ENCODE results near the gene PPM1J.

- TF ChIP-seq ARNTL (CRISPR knock-in tag; IDR thresholded peaks at IDR 0.05; ENCODE audit: borderline replicate concordance, low read depth), result no peak
- TF ChIP-seq ZFP3 (CRISPR knock-in tag; IDR thresholded peaks at IDR 0.05), result no peak
- no peak for TF ChIP-seq SNAI2 (CRISPR knock-in tag; IDR thresholded peaks at IDR 0.05)
- no peak for TF ChIP-seq GLIS3 (CRISPR knock-in tag; IDR thresholded peaks at IDR 0.05)
- TF ChIP-seq, protein P1, sequence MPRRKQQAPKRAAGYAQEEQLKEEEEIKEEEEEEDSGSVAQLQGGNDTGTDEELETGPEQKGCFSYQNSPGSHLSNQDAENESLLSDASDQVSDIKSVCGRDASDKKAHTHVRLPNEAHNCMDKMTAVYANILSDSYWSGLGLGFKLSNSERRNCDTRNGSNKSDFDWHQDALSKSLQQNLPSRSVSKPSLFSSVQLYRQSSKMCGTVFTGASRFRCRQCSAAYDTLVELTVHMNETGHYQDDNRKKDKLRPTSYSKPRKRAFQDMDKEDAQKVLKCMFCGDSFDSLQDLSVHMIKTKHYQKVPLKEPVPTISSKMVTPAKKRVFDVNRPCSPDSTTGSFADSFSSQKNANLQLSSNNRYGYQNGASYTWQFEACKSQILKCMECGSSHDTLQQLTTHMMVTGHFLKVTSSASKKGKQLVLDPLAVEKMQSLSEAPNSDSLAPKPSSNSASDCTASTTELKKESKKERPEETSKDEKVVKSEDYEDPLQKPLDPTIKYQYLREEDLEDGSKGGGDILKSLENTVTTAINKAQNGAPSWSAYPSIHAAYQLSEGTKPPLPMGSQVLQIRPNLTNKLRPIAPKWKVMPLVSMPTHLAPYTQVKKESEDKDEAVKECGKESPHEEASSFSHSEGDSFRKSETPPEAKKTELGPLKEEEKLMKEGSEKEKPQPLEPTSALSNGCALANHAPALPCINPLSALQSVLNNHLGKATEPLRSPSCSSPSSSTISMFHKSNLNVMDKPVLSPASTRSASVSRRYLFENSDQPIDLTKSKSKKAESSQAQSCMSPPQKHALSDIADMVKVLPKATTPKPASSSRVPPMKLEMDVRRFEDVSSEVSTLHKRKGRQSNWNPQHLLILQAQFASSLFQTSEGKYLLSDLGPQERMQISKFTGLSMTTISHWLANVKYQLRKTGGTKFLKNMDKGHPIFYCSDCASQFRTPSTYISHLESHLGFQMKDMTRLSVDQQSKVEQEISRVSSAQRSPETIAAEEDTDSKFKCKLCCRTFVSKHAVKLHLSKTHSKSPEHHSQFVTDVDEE (CRISPR knock-in tag; IDR thresholded peaks at IDR 0.05), result no peak
- no peak for TF ChIP-seq BACH2 (CRISPR knock-in tag; IDR thresholded peaks at IDR 0.05; ENCODE audit: borderline replicate concordance)
- TF ChIP-seq, protein P2, sequence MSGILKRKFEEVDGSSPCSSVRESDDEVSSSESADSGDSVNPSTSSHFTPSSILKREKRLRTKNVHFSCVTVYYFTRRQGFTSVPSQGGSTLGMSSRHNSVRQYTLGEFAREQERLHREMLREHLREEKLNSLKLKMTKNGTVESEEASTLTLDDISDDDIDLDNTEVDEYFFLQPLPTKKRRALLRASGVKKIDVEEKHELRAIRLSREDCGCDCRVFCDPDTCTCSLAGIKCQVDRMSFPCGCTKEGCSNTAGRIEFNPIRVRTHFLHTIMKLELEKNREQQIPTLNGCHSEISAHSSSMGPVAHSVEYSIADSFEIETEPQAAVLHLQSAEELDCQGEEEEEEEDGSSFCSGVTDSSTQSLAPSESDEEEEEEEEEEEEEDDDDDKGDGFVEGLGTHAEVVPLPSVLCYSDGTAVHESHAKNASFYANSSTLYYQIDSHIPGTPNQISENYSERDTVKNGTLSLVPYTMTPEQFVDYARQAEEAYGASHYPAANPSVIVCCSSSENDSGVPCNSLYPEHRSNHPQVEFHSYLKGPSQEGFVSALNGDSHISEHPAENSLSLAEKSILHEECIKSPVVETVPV (CRISPR knock-in tag; IDR thresholded peaks at IDR 0.05), result no peak
- no peak for TF ChIP-seq ZC3H10 (CRISPR knock-in tag; IDR thresholded peaks at IDR 0.05)
- no peak for TF ChIP-seq TOX (CRISPR knock-in tag; IDR thresholded peaks at IDR 0.05; ENCODE audit: borderline replicate concordance)
These were observed 37.6 kb downstream of the PPM1J start for GRCh38 chr1:112677501-112677900.

All from SK-N-SH treated with all-trans-retinoic acid at 6 μM for 48 hours (cell line).